A204.1 (cell line): ENCODE data around the gene GRID2.
A peak's percentile ranks its signal among the peaks of the same experiment; 100 is the strongest.

ENCODE experiments used
- FAIRE-seq: peaks from 2 replicates; lab custom pipeline; 2012; peaks lifted over from hg19 to GRCh38; lab: Jason Lieb, UNC

Gene GRID2

DNA sequence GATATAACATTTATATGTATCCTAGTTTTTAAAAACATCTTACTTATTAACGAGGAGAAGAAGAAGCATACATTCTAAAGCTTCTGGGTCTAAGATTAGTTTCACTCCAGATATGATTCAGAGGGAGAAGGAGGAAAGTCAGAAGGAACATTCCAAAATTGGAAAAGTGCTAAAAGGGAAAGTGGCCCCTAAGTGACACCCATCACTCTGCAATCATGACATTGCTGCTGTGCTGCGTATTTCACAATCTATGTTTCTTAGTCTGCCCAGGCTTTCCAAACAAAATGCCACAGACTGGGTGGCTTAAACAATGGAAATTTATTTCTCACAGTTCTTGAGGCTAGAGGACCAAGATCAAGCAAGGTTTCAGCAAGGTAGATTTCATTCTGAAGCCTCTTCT, 1452.3 kb downstream of the GRID2 start:
- FAIRE-seq = no peak

DNA sequence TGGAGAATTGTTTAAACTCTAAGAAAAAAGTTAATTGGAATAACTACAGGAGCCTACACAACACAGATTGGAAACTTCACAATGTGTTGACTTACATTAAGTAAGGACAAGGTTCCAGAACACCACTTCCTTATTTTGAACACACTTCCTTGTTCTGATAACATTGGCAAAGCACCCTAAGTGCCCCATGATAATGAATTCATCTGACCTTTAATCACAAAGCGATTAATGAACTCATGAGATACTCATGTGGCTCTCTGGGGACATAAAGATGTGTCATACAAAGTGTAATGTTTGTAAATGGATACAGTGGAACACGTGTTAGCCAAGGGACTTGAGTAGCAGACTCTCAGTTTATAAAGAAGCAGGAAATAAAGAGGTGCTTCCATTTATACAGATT, 1455.7 kb downstream of the GRID2 start:
- no peak for FAIRE-seq

DNA sequence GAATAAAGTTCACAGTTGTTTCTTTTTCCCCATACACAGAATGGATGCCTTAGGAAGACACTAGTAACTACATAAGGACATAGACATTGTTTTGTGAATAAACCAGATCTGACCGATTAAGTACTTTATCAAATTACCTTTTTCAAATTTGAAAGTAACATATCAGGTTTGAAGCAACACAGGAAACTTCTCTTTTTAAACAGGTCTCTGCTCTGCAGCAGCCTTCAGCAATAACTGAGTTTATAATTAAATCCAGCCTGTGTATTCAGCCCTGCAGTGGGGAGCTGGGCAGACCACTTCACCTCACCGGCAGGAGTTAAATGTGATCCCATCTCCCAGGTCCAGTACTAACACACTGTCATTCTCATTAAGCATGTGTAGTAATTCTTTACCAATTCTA, 1456.5 kb downstream of the GRID2 start:
- no peak for FAIRE-seq

- FAIRE-seq = no peak
Measured at GRCh38 chr4:93761286-93761685, 1457.5 kb downstream of the GRID2 start.

- FAIRE-seq = peak; percentile 92
Measured at GRCh38 chr4:93764639-93765246, 1461.0 kb downstream of the GRID2 start.

DNA sequence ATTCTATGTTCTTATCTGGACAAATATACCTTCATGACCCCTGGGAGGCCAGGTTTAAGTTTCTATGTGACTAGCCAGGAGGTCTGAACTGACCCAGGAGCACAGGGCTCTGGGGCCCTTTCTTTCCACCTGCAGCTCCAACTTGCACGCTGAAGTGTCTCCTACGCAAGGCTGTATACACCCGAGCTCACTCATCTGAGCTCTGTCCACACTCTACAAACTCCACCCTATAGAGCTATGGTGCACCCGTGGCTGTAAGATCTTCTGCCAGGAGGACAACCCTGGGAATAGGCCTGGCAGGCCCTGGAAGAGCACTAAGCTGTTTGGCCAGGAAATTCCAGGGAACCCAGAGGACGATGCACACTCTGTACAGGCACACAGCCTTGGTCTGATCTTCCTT, 1464.2 kb downstream of the GRID2 start:
- FAIRE-seq = no peak

DNA sequence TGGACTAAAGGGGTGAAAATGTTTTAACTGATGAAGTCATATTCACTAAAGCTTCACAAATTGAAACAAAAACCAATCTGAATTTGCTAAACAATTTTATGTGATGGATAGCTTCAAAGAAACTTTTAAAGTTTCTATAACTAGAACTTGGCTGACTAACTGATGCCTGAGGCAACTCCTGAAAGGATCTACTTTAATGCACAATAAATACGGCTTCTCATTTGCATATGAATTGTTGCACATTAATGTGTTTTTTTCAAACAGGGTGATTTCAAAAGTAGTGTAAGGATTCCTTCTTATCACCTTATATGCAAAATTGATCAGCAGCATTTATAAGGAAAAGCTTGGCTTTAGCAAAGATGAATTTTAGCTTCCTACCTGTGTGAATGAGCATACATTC, 1466.4 kb downstream of the GRID2 start:
- FAIRE-seq = no peak

- FAIRE-seq = no peak
Measured at GRCh38 chr4:93771640-93772411, 1468.1 kb downstream of the GRID2 start.

DNA sequence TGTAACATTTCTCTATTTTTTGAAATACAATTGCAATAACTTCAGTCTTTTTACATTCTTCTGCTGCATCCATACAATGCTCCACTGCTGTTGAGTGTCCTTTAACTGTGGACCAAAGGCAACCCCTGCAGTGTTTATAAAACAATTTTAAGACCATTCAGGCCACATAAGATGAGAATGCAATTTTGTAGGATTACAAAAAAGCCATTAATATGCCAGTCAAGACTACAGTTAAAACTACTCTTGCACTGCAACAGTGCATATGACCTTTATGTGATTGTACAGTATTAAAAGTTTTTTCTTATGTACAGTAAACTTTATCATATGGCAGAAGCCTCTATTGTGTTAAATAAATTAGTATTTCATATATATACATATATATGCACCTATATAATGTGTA, 1469.1 kb downstream of the GRID2 start:
- no peak for FAIRE-seq

- no peak for FAIRE-seq
Measured at GRCh38 chr4:93775551-93775950, 1471.8 kb downstream of the GRID2 start.

DNA sequence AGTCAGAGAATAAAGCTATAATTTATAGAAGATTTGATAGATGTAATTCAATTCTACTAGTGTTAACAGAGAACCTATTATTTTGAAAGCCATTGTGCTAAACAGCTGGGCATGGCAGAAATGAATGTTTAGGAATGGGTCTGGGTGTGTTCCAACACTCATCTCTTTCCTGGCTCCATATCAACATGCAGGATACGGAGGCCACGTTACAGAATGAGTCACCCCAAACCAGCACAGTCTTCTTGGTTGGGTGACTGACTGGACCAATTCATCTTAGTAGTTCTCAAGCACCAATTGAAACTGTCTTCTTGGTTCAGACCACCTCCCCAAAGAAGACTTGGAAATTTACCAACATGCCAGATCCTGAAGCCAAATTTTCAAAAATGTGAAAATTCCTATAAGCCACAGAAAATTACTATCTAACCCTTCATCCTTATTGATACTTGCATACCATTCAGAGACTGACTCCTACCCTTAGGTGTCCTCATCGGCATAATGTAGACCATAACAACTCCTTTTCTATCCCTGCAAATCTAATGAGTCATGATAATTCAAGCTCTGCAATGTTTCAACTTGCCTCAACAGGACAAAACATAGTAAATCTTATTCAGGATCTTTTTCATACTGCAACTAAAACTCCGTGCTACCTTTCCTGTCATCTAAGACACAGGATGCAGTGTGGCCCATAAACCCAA, 1472.8 kb downstream of the GRID2 start:
- FAIRE-seq = no peak

- FAIRE-seq = no peak
Measured at GRCh38 chr4:93777081-93777460, 1473.3 kb downstream of the GRID2 start.

DNA sequence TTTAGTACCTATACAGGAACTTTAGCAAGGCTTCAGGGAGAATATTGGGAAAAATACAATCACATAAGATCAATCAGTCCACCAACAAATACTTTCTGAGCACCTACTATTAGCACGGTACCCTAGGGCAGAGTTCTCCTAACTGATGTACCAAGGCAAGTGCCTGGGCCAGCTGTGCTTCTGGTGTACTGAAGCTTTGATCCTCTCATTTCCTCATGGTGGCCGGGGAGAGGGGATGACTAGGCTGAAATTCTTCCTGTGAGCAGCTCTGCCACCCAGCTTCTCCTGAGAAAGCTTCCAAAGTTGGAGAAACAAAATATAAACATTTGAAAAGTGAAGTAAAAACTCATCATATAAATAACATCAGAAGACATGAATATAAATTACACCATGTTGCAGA, 1475.5 kb downstream of the GRID2 start:
- no peak for FAIRE-seq

DNA sequence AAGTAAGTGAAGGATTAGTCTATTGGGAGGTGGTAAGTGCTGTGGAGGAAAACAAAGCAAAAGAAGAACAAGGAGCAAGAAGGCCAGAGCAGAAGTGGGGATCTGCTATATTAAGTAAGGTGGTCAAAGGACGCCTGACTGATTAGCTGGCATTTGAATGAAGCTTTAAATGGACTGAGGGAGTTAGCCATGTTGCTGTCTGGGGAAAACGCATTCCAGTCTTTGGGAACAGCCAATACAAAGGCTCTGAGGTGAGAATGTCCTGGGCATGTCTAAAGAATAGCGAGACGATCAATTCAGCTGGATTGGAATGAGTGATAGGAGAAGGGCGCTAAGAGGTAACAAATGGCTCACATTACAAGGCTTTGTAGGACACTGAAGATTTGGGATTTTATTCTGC, 1476.3 kb downstream of the GRID2 start:
- FAIRE-seq = no peak

- FAIRE-seq = no peak
Measured at GRCh38 chr4:93781198-93781597, 1477.4 kb downstream of the GRID2 start.

DNA sequence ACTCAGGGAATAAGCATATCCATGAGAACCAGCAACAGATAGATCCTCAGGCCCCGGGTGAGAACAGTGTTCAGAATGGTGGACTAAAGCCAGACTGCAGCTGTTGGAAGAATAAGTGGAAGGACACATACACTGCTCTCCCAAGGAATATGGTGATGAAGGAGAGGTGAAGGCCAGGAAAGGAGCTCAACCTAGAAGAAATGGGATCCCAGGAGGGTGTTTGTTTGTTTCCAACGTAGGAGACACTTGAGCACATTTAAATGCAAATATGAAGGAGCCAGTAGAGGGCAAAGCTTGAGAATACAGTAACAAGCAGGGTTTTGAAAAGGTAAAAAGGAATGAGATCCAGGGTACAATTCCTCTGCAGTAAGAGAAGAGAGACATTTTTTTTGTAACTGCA, 1482.4 kb downstream of the GRID2 start:
- FAIRE-seq = no peak

DNA sequence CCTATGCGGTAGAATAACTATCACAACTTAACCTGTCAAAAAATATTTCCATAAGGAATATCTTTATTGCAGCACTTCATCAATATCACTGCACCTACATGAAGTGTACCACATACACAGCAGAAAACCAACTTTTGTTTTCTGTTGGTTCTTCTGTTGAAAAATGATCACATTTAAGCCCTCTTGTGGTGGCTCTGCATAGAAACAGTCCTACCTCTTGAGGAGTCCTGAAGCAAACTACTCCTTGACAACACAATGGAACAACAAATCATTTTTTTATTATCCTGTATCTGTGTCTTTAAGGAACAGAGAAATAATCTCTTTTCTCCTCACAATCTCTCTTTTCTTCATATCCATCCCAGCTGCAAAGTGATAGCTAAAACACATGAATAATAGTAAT, 1484.9 kb downstream of the GRID2 start:
- peak; percentile 82 for FAIRE-seq

DNA sequence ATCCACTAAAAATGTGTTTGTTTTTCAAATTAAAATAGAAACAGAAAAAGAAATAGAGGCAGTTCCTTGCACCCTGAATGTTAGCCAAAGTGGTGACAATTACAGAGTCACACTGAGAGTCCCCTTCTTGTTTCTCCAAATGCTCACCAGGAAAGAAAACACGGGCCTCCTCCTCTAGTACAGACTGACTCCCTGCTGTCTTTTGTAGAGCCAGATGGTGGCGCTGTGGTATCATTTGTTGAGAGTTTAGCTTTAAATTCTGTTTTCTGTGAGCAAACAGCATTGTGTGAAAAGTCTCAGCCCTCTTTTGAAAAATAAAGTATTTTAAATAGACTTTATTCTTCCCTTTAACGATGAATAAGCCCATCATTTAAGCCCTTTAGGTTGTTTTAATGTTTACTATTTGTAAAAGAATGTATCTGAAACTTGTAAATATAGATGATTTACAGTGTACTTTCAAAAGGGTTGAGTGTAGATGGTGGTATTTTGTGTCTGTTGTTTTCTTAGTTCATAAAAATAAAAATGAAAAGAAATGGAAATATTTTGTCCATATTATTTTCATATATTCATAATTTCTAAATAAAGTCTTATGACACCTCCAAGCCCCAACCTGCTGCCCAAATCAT, 1487.9 kb downstream of the GRID2 start:
- FAIRE-seq = peak; percentile 89

- FAIRE-seq = no peak
Measured at GRCh38 chr4:93802045-93802444, 1498.3 kb downstream of the GRID2 start.

GRCh38 chr4:93809773-93810172, 1506.0 kb downstream of the GRID2 start:
- FAIRE-seq = no peak

GRCh38 chr4:93810340-93810992, 1506.7 kb downstream of the GRID2 start:
- no peak for FAIRE-seq

DNA sequence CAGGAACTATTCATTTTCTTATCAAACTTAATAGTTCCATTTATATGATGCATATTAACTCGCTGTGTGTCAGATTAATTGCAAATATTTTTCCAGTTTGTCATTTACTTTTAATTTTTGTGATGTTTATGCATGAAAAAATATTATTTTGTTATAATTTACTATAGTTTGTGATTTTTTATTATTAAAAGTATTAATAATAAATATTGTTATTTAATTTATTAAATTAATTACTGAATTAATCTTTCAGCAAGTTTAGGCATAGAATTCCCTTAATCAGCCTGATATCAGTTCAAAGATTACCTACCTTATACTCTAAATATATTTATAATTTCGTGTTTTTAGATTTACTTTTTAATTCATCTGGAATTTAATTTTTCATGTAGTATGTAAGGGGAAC, 1509.3 kb downstream of the GRID2 start:
- peak; percentile 72 for FAIRE-seq

DNA sequence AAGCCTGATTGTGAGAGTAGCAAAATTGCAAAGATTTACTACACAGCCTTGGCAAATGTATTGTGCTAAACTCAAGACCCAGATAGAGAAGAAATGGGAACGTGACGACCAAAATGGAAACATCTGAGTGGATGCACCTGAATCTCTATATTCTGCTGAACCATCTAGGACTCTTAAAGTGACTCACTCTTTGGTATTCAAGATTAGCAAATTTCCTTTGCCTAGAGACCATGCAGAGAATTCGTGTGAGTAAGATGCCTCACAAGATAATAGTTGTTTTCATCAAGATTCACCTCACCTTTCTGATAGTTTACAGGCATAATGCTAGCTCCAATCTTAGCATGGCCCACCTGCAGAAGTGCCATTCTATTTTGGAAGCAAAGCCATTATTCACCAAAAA, 1510.4 kb downstream of the GRID2 start:
- no peak for FAIRE-seq
